RWPE1 (cell line): ENCODE results near the gene LRCH3.

Experiments used
- CTCF ChIA-PET: fragments of 350-600 bp; sonication (Branson Sonifier 250); formaldehyde crosslinking; extraction: SDS; loops from one replicate; lab custom pipeline; 2021; lab: Yijun Ruan, JAX
- POLR2A ChIA-PET: fragments of 400-600 bp; formaldehyde crosslinking; extraction: SDS; loops from one replicate; lab custom pipeline; 2020; ENCODE audit warnings: antibody characterized with exemption; ENCODE audit not compliant: low non-redundant PET; lab: Yijun Ruan, JAX
- DNase-seq: peaks from one replicate; pipeline ENCODE4 v3.0.0; 2012; ENCODE audit warnings: low spot score
- H3K27ac ChIP-seq: fragments of 450-650 bp; 2 replicates; pipeline ENCODE4 v1.5.1; 2017
- CTCF ChIP-seq: fragments of 450-650 bp; conservative IDR thresholded peaks from 2 replicates; pipeline ENCODE4 v1.5.1; 2017; ENCODE audit warnings: low read depth, mild to moderate bottlenecking

The LRCH3 gene

GRCh38 chr3:197829397-197830045 lies 38.5 kb downstream of the LRCH3 start:
- no peak for DNase-seq
- no peak for TF ChIP-seq CTCF
- ChIA-PET POLR2A (interaction anchor here (1.1 kb wide), 1 partner anchor 40 kb away, joined by 3 read pairs; no protein-coding TSS in a partner anchor), CTCF (no interaction called here)
- no peak overlapping the region for H3K27ac ChIP-seq

- H3K27ac ChIP-seq = no peak overlapping the region
- no peak for TF ChIP-seq CTCF
- CTCF ChIA-PET = no interaction called here
- POLR2A ChIA-PET = interaction anchor here (1.1 kb wide), 1 partner anchor 41 kb away, joined by 3 read pairs; no protein-coding TSS in a partner anchor
- no peak for DNase-seq
Observed at GRCh38 chr3:197830308-197830966, 39.4 kb downstream of the LRCH3 start.

DNA sequence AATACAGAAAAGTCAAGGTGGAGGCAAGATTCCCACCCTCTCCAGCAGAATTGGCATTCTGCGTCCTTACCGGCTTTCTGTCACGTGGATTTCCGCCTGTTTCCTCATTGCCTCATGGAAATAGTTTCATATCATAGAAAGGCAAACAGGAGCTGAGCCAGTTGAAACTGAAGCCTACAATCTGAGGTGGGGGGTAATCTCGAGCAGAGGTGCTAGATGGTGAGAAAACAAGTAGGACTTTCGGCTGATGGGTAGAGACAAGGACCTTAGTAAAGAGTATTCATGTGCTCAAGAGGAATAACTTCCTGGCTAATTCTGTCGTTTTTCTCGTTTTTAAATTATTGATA lies 39.9 kb downstream of the LRCH3 start:
- DNase-seq = no peak
- no peak overlapping the region for H3K27ac ChIP-seq
- TF ChIP-seq CTCF = no peak
- CTCF ChIA-PET = no interaction called here
- POLR2A ChIA-PET = interaction anchor here (1.1 kb wide), 1 partner anchor 41 kb away, joined by 3 read pairs; no protein-coding TSS in a partner anchor

DNA sequence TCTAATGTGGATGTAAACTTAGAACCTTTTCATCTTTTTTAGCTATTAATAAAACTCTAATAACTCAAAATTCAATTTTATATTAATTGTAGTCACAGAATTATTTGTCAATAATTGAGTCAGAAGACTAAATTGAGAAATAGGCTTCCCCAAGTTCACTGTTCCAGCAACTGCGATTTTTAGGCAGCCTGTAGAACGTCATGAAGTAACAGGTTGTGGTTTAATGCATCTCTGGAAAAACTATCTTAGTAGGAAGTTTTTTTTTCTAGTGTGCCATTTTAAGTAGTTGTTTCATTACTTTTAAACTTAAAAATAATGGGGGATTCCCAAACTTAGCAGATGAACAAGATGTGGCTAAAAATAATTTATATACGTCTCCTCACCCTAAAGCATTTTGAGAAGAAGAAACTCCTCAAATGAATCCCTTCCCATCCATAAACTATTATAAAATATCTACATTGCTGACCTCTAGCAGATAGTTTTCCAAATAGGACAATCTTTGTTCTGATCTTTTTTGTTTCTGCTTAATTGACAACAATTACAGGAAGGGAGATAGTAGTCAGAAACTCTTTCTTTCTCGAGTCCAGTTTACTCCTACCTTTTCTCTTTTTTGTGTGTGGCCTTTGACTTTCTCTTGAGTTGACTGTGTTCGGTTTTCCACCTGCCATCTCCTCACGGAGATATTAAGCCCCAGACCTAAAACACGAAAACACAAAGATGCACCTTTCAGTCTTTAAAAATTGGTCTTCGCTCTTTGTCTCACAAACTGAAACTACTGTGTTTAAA lies 43.1 kb downstream of the LRCH3 start:
- CTCF ChIA-PET = no interaction called here
- DNase-seq = no peak
- POLR2A ChIA-PET = no interaction called here
- H3K27ac ChIP-seq = no peak overlapping the region
- no peak for TF ChIP-seq CTCF

- no peak for TF ChIP-seq CTCF
- no peak overlapping the region for H3K27ac ChIP-seq
- no peak for DNase-seq
- CTCF ChIA-PET = no interaction called here
- POLR2A ChIA-PET = no interaction called here
Observed at GRCh38 chr3:197835509-197835908, 44.5 kb downstream of the LRCH3 start.

DNA sequence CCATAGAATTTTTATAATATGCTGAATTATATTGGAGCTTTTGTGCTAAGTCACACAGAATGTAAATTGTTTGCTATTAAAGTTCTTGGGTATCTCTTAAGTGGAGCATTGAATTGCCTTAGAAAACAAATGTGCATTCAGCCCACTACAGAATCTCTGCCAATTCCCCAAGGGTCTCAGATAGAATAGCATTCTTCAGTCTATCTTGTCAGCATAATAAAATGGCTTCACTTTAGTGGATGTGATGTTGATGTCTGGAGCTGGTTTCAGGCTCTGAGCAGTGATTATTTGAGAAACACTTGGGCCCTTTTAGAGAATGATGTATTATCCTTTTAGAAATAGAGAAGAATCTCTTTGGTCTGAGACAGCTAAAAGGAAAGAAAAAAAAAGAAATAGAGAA lies 45.2 kb downstream of the LRCH3 start:
- CTCF ChIA-PET = interaction anchor here (0.5 to 1.0 kb wide), 3 partner anchors 8 to 52 kb away, joined by 3 read pairs; no protein-coding TSS in a partner anchor
- no peak overlapping the region for H3K27ac ChIP-seq
- POLR2A ChIA-PET = no interaction called here
- DNase-seq = no peak
- no peak for TF ChIP-seq CTCF
